Measurements from ENCODE around the gene UQCC2. TPM values are rescaled to one million over a fixed set of nuclear protein-coding genes. Genes with fewer than 3 reads are reported as not detected.

The UQCC2 gene
- total and polyA plus RNA-seq, 2 donors (not counting 1 experiment from before 2014, with no cell fraction given), result 13.2 to 16.6 TPM

- H3K27ac Mint-ChIP-seq, result peak overlapping the region; percentile 10
- Histone ChIP-seq H3K36me3 (replicated peaks in 1 of 2; ENCODE audit: control extremely low read depth in 1 of 2, control insufficient read depth in 1 of 2, extremely low read depth in 1 of 2, insufficient read depth in 2 of 2, low read length in 1 of 2) (peaks cover 0 to 39% of the 10 kb centered on the region in 2 experiments), H3K27ac (ENCODE audit: low read length in 2 of 2) (no peak overlapping the region), H3K9ac (ENCODE audit: low read length) (no peak overlapping the region), H4K20me1 (ENCODE audit: control insufficient read depth, insufficient read depth, low read length, poor library complexity, severe bottlenecking) (peaks cover 50% of the 10 kb centered on the region), H3K27me3 (replicated peaks in 1 of 4; ENCODE audit: control extremely low read depth in 1 of 4, control insufficient read depth in 3 of 4, insufficient read depth in 4 of 4, low read length in 3 of 4) (no peaks in the 10 kb centered on the region), H3K9me3 (ENCODE audit: control extremely low read depth in 1 of 3, control insufficient read depth in 2 of 3, insufficient read depth in 1 of 3, low read length in 2 of 3) (no peaks in the 10 kb centered on the region), H3K4me1 (ENCODE audit: control insufficient read depth in 2 of 2, insufficient read depth in 2 of 2, low read length in 2 of 2) (no peaks in the 10 kb centered on the region), H3K79me2 (ENCODE audit: control insufficient read depth, insufficient read depth, low read length) (peaks cover 66% of the 10 kb centered on the region), H3K4me2 (replicated peaks; ENCODE audit: low read depth, low read length, poor library complexity, severe bottlenecking) (no peak overlapping the region), H2AFZ (ENCODE audit: insufficient read depth, low read depth, low read length, poor library complexity, severe bottlenecking) (no peak overlapping the region), H3K4me3 (ENCODE audit: control extremely low read depth in 1 of 5, extremely low read depth in 1 of 5, insufficient read depth in 1 of 5, low read depth in 2 of 5, low read length in 4 of 5) (no peak overlapping the region)
- TF ChIP-seq EZH2 (IDR thresholded peaks at IDR 0.05; ENCODE audit: borderline replicate concordance, insufficient read depth, low read depth, low read length, poor library complexity, severe bottlenecking) (no peak), CTCF (IDR thresholded peaks at IDR 0.05) (no peak)
- ChIA-PET POLR2A (no interaction called here), CTCF (interaction anchor here (1.9 kb wide), 1 partner anchor 66 kb away, joined by 4 read pairs; no protein-coding TSS in a partner anchor)
- H3K9me3 Mint-ChIP-seq (ENCODE audit: insufficient read depth), result no peaks in the 10 kb centered on the region
- ATAC-seq (ENCODE audit: low read depth) (no peak), DNase-seq (no peak)
- WGBS (ENCODE audit: insufficient coverage), result 64% methylated on average over 1 of the region's 5 CpGs
- intact Hi-C loops (cut with micrococcal nuclease), result no loop called here
- H3K27me3 Mint-ChIP-seq, result no peaks in the 10 kb centered on the region
- no peak overlapping the region for H3K4me3 Mint-ChIP-seq
- H3K4me1 Mint-ChIP-seq, result peaks cover 5% of the 10 kb centered on the region
Observed at GRCh38 chr6:33652002-33652401, 59.5 kb downstream of the UQCC2 start.

- Histone ChIP-seq H3K4me2 (replicated peaks; ENCODE audit: low read depth, low read length, poor library complexity, severe bottlenecking) (no peak overlapping the region), H3K27ac (ENCODE audit: low read length in 2 of 2) (no peak overlapping the region), H3K4me3 (ENCODE audit: control extremely low read depth in 1 of 5, extremely low read depth in 1 of 5, insufficient read depth in 1 of 5, low read depth in 2 of 5, low read length in 4 of 5) (no peak overlapping the region), H2AFZ (ENCODE audit: insufficient read depth, low read depth, low read length, poor library complexity, severe bottlenecking) (no peak overlapping the region), H3K79me2 (ENCODE audit: control insufficient read depth, insufficient read depth, low read length) (peaks cover 70% of the 10 kb centered on the region), H3K36me3 (replicated peaks in 1 of 2; ENCODE audit: control extremely low read depth in 1 of 2, control insufficient read depth in 1 of 2, extremely low read depth in 1 of 2, insufficient read depth in 2 of 2, low read length in 1 of 2) (peaks cover 0 to 33% of the 10 kb centered on the region in 2 experiments), H3K27me3 (replicated peaks in 1 of 4; ENCODE audit: control extremely low read depth in 1 of 4, control insufficient read depth in 3 of 4, insufficient read depth in 4 of 4, low read length in 3 of 4) (no peaks in the 10 kb centered on the region), H4K20me1 (ENCODE audit: control insufficient read depth, insufficient read depth, low read length, poor library complexity, severe bottlenecking) (peaks cover 49% of the 10 kb centered on the region), H3K4me1 (ENCODE audit: control insufficient read depth in 2 of 2, insufficient read depth in 2 of 2, low read length in 2 of 2) (no peaks in the 10 kb centered on the region), H3K9ac (ENCODE audit: low read length) (no peak overlapping the region), H3K9me3 (ENCODE audit: control extremely low read depth in 1 of 3, control insufficient read depth in 2 of 3, insufficient read depth in 1 of 3, low read length in 2 of 3) (no peaks in the 10 kb centered on the region)
- Mint-ChIP-seq H3K9me3 (ENCODE audit: insufficient read depth) (no peaks in the 10 kb centered on the region), H3K4me3 (no peak overlapping the region), H3K4me1 (peaks cover 5% of the 10 kb centered on the region), H3K27me3 (no peaks in the 10 kb centered on the region), H3K27ac (no peak overlapping the region)
- 88% methylated on average over 4 of the region's 4 CpGs for WGBS (ENCODE audit: insufficient coverage)
- intact Hi-C loops (cut with micrococcal nuclease), result no loop called here
- DNase-seq, result no peak
- ChIA-PET CTCF (interaction anchor here (0.7 to 1.9 kb wide), 3 partner anchors 44 to 65 kb away, joined by 3 to 5 read pairs (median 4); no protein-coding TSS in a partner anchor), POLR2A (interaction anchor here (0.7 kb wide), 1 partner anchor 59 kb away, joined by 4 read pairs; no protein-coding TSS in a partner anchor)
- no peak for ATAC-seq (ENCODE audit: low read depth)
- TF ChIP-seq CTCF (IDR thresholded peaks at IDR 0.05), result no peak
- no peak for TF ChIP-seq EZH2 (IDR thresholded peaks at IDR 0.05; ENCODE audit: borderline replicate concordance, insufficient read depth, low read depth, low read length, poor library complexity, severe bottlenecking)
Observed at GRCh38 chr6:33651403-33651802, 60.1 kb downstream of the UQCC2 start.

Small RNA genes within 50 kb of the gene (small RNA-seq; reads per million reads assigned to genes)
- gene MIR3934 (ENCODE audit: insufficient read length, low read depth, low replicate concordance), result not detected

Other genes with a start within 250 kb of the UQCC2 start
- 22.6 and 23.3 TPM in 2 replicates for gene BAK1, start 131.4 kb downstream of the UQCC2 start, total RNA-seq
- gene BAK1, start 131.4 kb downstream of the UQCC2 start, polyA plus RNA-seq, result 34.3 and 39.1 TPM in 2 replicates
- 61.9 and 62.4 TPM in 2 replicates for gene ITPR3, start 90.4 kb downstream of the UQCC2 start, total RNA-seq
- 67.6 and 70.2 TPM in 2 replicates for gene ITPR3, start 90.4 kb downstream of the UQCC2 start, polyA plus RNA-seq
- not detected in 2 replicates for gene IP6K3, start 35.2 kb upstream of the UQCC2 start, total RNA-seq
- not detected in 2 replicates for gene IP6K3, start 35.2 kb upstream of the UQCC2 start, polyA plus RNA-seq
- 113 and 122 TPM in 2 replicates for gene LEMD2, start 77.4 kb upstream of the UQCC2 start, total RNA-seq
- 58.7 and 68.1 TPM in 2 replicates for gene LEMD2, start 77.4 kb upstream of the UQCC2 start, polyA plus RNA-seq
- gene MLN, start 92.3 kb upstream of the UQCC2 start, total RNA-seq, result not detected in 2 replicates
- gene MLN, start 92.3 kb upstream of the UQCC2 start, polyA plus RNA-seq, result not detected in 2 replicates

Measured in B cell (primary cell).